Mesothelial cell of epicardium (in vitro differentiated cells): Measurements from ENCODE around the gene ATP8B3. TPM values are rescaled to one million over a fixed set of nuclear protein-coding genes. Genes with fewer than 3 reads are reported as not detected.
A peak's percentile ranks its signal among the peaks of the same experiment; 100 is the strongest.

Experiments used
- DNase-seq, 2 experiments: peaks; one replicate each; pipeline ENCODE4 v3.0.0; 2021; ENCODE audit warnings: low spot score in 2 of 2; ENCODE audit not compliant: unreplicated experiment in 2 of 2
- H3K27ac Mint-ChIP-seq: 2 replicates; pipeline ENCODE4 v1.8.0; 2021; ENCODE audit warnings: mixed read lengths
- H3K27me3 Mint-ChIP-seq: 2 replicates; pipeline ENCODE4 v1.8.0; 2021; ENCODE audit warnings: low read depth, mixed read lengths
- H3K36me3 Mint-ChIP-seq: 2 replicates; pipeline ENCODE4 v1.8.0; 2021; ENCODE audit warnings: mixed read lengths
- H3K4me1 Mint-ChIP-seq: 2 replicates; pipeline ENCODE4 v1.8.0; 2021; ENCODE audit warnings: mixed read lengths
- H3K4me3 Mint-ChIP-seq: 2 replicates; pipeline ENCODE4 v1.8.0; 2021; ENCODE audit warnings: mild to moderate bottlenecking, moderate library complexity, mixed read lengths
- H3K9me3 Mint-ChIP-seq: 2 replicates; pipeline ENCODE4 v1.8.0; 2021; ENCODE audit warnings: mixed read lengths
- CTCF ChIP-seq: fragments of 200-600 bp; sonication (generic); IDR thresholded peaks from one replicate; pipeline ENCODE4 v1.5.0; 2021; ENCODE audit warnings: antibody characterized with exemption; ENCODE audit not compliant: unreplicated experiment
- microRNA-seq: library from miRNA; unstranded; fragments of <30 nt; microRNA quantifications from one replicate; pipeline ENCODE4 v1.2.0, GENCODE V29; 2021; ENCODE audit warnings: inconsistent platforms, mixed read lengths
- total RNA-seq: library from RNA; stranded (reverse); gene quantifications from 3 replicates; pipeline ENCODE4 v1.2.1, GENCODE V29; 2021

The ATP8B3 gene
- total RNA-seq, 1 donor from 2014 or later, result 2.2 TPM

- Mint-ChIP-seq H3K27me3 (peaks cover 82% of the 10 kb centered on the region), H3K4me3 (no peak overlapping the region), H3K9me3 (no peaks in the 10 kb centered on the region), H3K27ac (no peak overlapping the region), H3K4me1 (peaks cover 4% of the 10 kb centered on the region), H3K36me3 (no peaks in the 10 kb centered on the region)
- DNase-seq, result no peak
- TF ChIP-seq CTCF, result no peak
Observed at GRCh38 chr19:1742989-1743696, 68.9 kb downstream of the ATP8B3 start.

GRCh38 chr19:1739960-1740629 is 72.0 kb downstream of the ATP8B3 start:
- peaks cover 83% of the 10 kb centered on the region for H3K27me3 Mint-ChIP-seq

GRCh38 chr19:1736927-1737326 is 75.1 kb downstream of the ATP8B3 start:
- H3K4me3 Mint-ChIP-seq, result no peak overlapping the region
- DNase-seq, result no peak
- H3K36me3 Mint-ChIP-seq, result no peaks in the 10 kb centered on the region
- no peak overlapping the region for H3K27ac Mint-ChIP-seq
- H3K4me1 Mint-ChIP-seq, result no peaks in the 10 kb centered on the region
- peaks cover 90% of the 10 kb centered on the region for H3K27me3 Mint-ChIP-seq
- TF ChIP-seq CTCF, result no peak
- no peaks in the 10 kb centered on the region for H3K9me3 Mint-ChIP-seq

More at GRCh38 chr19:1739960-1740629, 72.0 kb downstream of the ATP8B3 start:
- DNase-seq, result no peak
- Mint-ChIP-seq H3K36me3 (no peaks in the 10 kb centered on the region), H3K9me3 (no peaks in the 10 kb centered on the region), H3K27ac (no peak overlapping the region), H3K4me3 (no peak overlapping the region), H3K4me1 (no peaks in the 10 kb centered on the region)
- TF ChIP-seq CTCF, result no peak

GRCh38 chr19:1736280-1736679 is 75.8 kb downstream of the ATP8B3 start:
- H3K4me3 Mint-ChIP-seq, result no peak overlapping the region
- peaks cover 91% of the 10 kb centered on the region for H3K27me3 Mint-ChIP-seq
- H3K36me3 Mint-ChIP-seq, result no peaks in the 10 kb centered on the region
- H3K4me1 Mint-ChIP-seq, result no peaks in the 10 kb centered on the region
- TF ChIP-seq CTCF, result no peak
- H3K9me3 Mint-ChIP-seq, result no peaks in the 10 kb centered on the region
- no peak for DNase-seq
- H3K27ac Mint-ChIP-seq, result no peak overlapping the region

- peaks cover 90% of the 10 kb centered on the region for H3K27me3 Mint-ChIP-seq
- DNase-seq, result no peak
- TF ChIP-seq CTCF, result no peak
- no peak overlapping the region for H3K4me3 Mint-ChIP-seq
- H3K4me1 Mint-ChIP-seq, result no peaks in the 10 kb centered on the region
- no peaks in the 10 kb centered on the region for H3K36me3 Mint-ChIP-seq
- no peaks in the 10 kb centered on the region for H3K9me3 Mint-ChIP-seq
- H3K27ac Mint-ChIP-seq, result no peak overlapping the region
Observed at GRCh38 chr19:1734321-1734966, 77.6 kb downstream of the ATP8B3 start.

Small RNA genes lying within 50 kb of the gene (microRNA-seq; reads per million reads assigned to microRNA genes)
- 3.5 reads per million, percentile 9 among the genes with 10 or more reads in this experiment for gene MIR1909

Other genes with a start within 250 kb of the ATP8B3 start
- gene MEX3D, start 244.0 kb downstream of the ATP8B3 start, total RNA-seq, result 91.7 to 96.3 TPM (median 93.1 TPM) in 3 replicates
- gene MBD3, start 219.4 kb downstream of the ATP8B3 start, total RNA-seq, result 103 to 111 TPM (median 105 TPM) in 3 replicates
- 143 to 154 TPM (median 153 TPM) in 3 replicates for gene UQCR11, start 206.8 kb downstream of the ATP8B3 start, total RNA-seq
- gene TCF3, start 159.7 kb downstream of the ATP8B3 start, total RNA-seq, result 227 to 248 TPM (median 239 TPM) in 3 replicates
- gene ONECUT3, start 58.8 kb downstream of the ATP8B3 start, total RNA-seq, result not detected in 3 replicates
- 41.6 to 46.6 TPM (median 44.3 TPM) in 3 replicates for gene REXO1, start 36.2 kb upstream of the ATP8B3 start, total RNA-seq
- 22.0 to 24.1 TPM (median 23.5 TPM) in 3 replicates for gene KLF16, start 51.3 kb upstream of the ATP8B3 start, total RNA-seq
- gene ABHD17A, start 73.2 kb upstream of the ATP8B3 start, total RNA-seq, result 59.4 to 67.2 TPM (median 62.0 TPM) in 3 replicates
- gene ADAT3, start 93.1 kb upstream of the ATP8B3 start, total RNA-seq, result 14.2 to 17.2 TPM (median 15.5 TPM) in 3 replicates
- gene SCAMP4, start 93.1 kb upstream of the ATP8B3 start, total RNA-seq, result 93.5 to 97.7 TPM (median 93.5 TPM) in 3 replicates
- 79.1 to 84.0 TPM (median 81.8 TPM) in 3 replicates for gene CSNK1G2, start 128.9 kb upstream of the ATP8B3 start, total RNA-seq
- 112 to 118 TPM (median 114 TPM) in 3 replicates for gene BTBD2, start 203.4 kb upstream of the ATP8B3 start, total RNA-seq
- gene MKNK2, start 239.0 kb upstream of the ATP8B3 start, total RNA-seq, result 92.6 to 97.1 TPM (median 95.9 TPM) in 3 replicates